Heart left ventricle (tissue), 16 donors: ENCODE results near the gene GPR176. TPM values are rescaled to one million over a fixed set of nuclear protein-coding genes. Genes with fewer than 3 reads are reported as not detected.

ENCODE experiments used
- ATAC-seq, 4 donors: fragments of 200-7000 bp; cut with Tn5 transposase; one replicate each; pipeline ENCODE4 v1.9.1; 2020 to 2022; ENCODE audit warnings: moderate library complexity in 4 of 4, mild to moderate bottlenecking in 3 of 4, moderate number of reproducible peaks in 1 of 4
- DNase-seq, 5 donors: peaks; one replicate each; pipeline ENCODE4 v3.0.0-alpha.2; 2020
- H3K27ac ChIP-seq, 12 donors: fragments of 200-600 bp; sonication (generic) in 4 of 12; one replicate each; pipeline versions ENCODE4 v1.5.0 to v1.8.0; 2016 to 2022; ENCODE audit warnings: mild to moderate bottlenecking in 2 of 12
- H3K27me3 ChIP-seq, 9 donors: fragments of 200-600 bp; sonication (generic) in 2 of 9; one replicate each; pipeline versions ENCODE4 v1.5.1 to v1.8.0; 2016 to 2022; ENCODE audit warnings: mild to moderate bottlenecking in 3 of 9
- H3K36me3 ChIP-seq, 9 donors: fragments of 200-600 bp; sonication (generic) in 2 of 9; one replicate each; pipeline versions ENCODE4 v1.5.0 to v1.8.0; 2018 to 2022; ENCODE audit warnings: mild to moderate bottlenecking in 2 of 9
- H3K4me1 ChIP-seq, 12 donors: fragments of 200-600 bp; sonication (generic) in 4 of 12; one replicate each; pipeline versions ENCODE4 v1.5.0 to v1.8.0; 2016 to 2022; ENCODE audit warnings: mild to moderate bottlenecking in 3 of 12
- H3K4me3 ChIP-seq, 12 donors: fragments of 200-600 bp; sonication (generic) in 4 of 12; one replicate each; pipeline versions ENCODE4 v1.5.0 to v1.8.0; 2017 to 2022; ENCODE audit warnings: mild to moderate bottlenecking in 9 of 12, moderate library complexity in 4 of 12
- H3K9me3 ChIP-seq, 12 donors: fragments of 200-600 bp; sonication (generic) in 4 of 12; one replicate each; pipeline versions ENCODE4 v1.5.0 to v1.8.0; 2016 to 2022; ENCODE audit warnings: mild to moderate bottlenecking in 1 of 12
- CTCF ChIP-seq, 12 donors: fragments of 200-600 bp; sonication (generic) in 4 of 12; IDR thresholded peaks; one replicate each; pipeline versions ENCODE4 v1.5.0 to v1.8.0; 2018 to 2022; ENCODE audit warnings: antibody characterized with exemption in 12 of 12, mild to moderate bottlenecking in 5 of 12
- POLR2A ChIP-seq, 2 donors: fragments of 450-650 bp; IDR thresholded peaks; one replicate each; pipeline ENCODE4 v1.6.1; 2017; ENCODE audit warnings: antibody characterized with exemption in 2 of 2, mild to moderate bottlenecking in 2 of 2, moderate library complexity in 2 of 2
- WGBS, 4 donors: extraction: QIAGEN DNeasy Blood & Tissue Kit in 2 of 4; methylation state at CpG; one replicate each; pipeline versions ENCODE4 v1.1.5 to v1.1.7; 2013 to 2018; 5-methylcytosine and 5-hydroxymethylcytosine counted together
- intact Hi-C, 10 donors: fragments of 100-400 bp; cut with DNase I; formaldehyde crosslinking; loops; one replicate each; pipeline versions ENCODE4 v1.11.1 to v1.14.2; 2022
- polyA plus RNA-seq, 2 donors: library from polyadenylated mRNA; stranded (reverse); fragments of 200-250 nt; gene quantifications; one replicate each; pipeline ENCODE4 v1.2.3, GENCODE V29; 2013
- total RNA-seq, 9 donors: library from RNA; depleted of rRNA in 2 of 9; stranded (reverse); fragments of >200 nt in 2 of 9; fragmentation: NEBNext Ultra II Directional in 3 of 9; extraction: Animal tissue kit (Norgen Biotek cat#: 25700) in 3 of 9; gene quantifications; one replicate each; pipeline versions ENCODE4 v1.1.0 to v1.2.4, GENCODE V29; 2016 to 2023
- donor health status: ischemic (EF 13 %, LVEDD 7.1; RV severe dilation, severe dysfunction).
- donor health status: healthy with polysubstance abuse.
- donor health status: DM: no; HTN: yes; CAD: no.
- donor health status: DM: no; HTN: no; CAD: no.
- donor health status: ischemic (EF 25% LVEDD 6.9; RV normal size, moderate dysfunction).
- donor health status: ischemic (EF 25% LVEDD 5.7; RV mildly dilated, moderate dysfunction).
- donor health status: healthy.
- donor health status: DM: yes; HTN: yes; CAD: no.
- donor health status: ischemic (EF 35%, LVEDD 5.7; RV mildly dilated, moderate dysfunction).
- donor health status: nonischemic (EF 11% LVEDD 7.7; RV severe dilation, severe dysfunction).
- donor health status: DM: yes; HTN: yes; CAD: no.
- donor health status: PGD.
- donor health status: ischemic (EF 29% LVEDD 5.4; RV normal size, mild dysfunction).
- donor health status: nonischemic (EF 23%, LVEDD 6.1; RV moderate dilation, normal function).

GPR176 gene
- total and polyA plus RNA-seq, 11 donors = 1.1 to 4.3 (median 2.1) TPM

- DNase-seq = no peak
- TF ChIP-seq CTCF (IDR thresholded peaks at IDR 0.05) = no peak
- no peak for TF ChIP-seq POLR2A (IDR thresholded peaks at IDR 0.05)
- no peaks in the 10 kb centered on the region for H3K9me3 ChIP-seq
- intact Hi-C loops = no loop called here
- no peak overlapping the region for H3K27ac ChIP-seq
- H3K4me1 ChIP-seq = no peaks in the 10 kb centered on the region
- no peak overlapping the region for H3K4me3 ChIP-seq
- H3K36me3 ChIP-seq = no peaks in the 10 kb centered on the region
- H3K27me3 ChIP-seq = no peaks in the 10 kb centered on the region
- ATAC-seq = no peak
- 91 to 94% (median 93%) methylated on average over 3 of the region's 3 CpGs for WGBS, 4 donors
Observed at GRCh38 chr15:39860200-39860599, 59.9 kb downstream of the GPR176 start.

- Histone ChIP-seq H3K27me3 (no peaks in the 10 kb centered on the region), H3K9me3 (no peaks in the 10 kb centered on the region), H3K27ac (no peak overlapping the region), H3K36me3 (no peaks in the 10 kb centered on the region), H3K4me3 (no peak overlapping the region), H3K4me1 (no peaks in the 10 kb centered on the region)
- ATAC-seq = no peak
- intact Hi-C loops = no loop called here
- WGBS, 4 donors = 94 to 97% (median 97%) methylated on average over 4 of the region's 4 CpGs
- DNase-seq = no peak
- TF ChIP-seq POLR2A (IDR thresholded peaks at IDR 0.05) (no peak), CTCF (IDR thresholded peaks at IDR 0.05) (no peak)
Observed at GRCh38 chr15:39859636-39860035, 60.4 kb downstream of the GPR176 start.

- 72 to 85% (median 80%) methylated on average over 1 of the region's 1 CpG for WGBS, 4 donors
- DNase-seq (no peak), ATAC-seq (no peak)
- intact Hi-C loops = no loop called here
- Histone ChIP-seq H3K27ac (no peak overlapping the region), H3K4me1 (no peaks in the 10 kb centered on the region), H3K27me3 (no peaks in the 10 kb centered on the region), H3K4me3 (no peak overlapping the region), H3K9me3 (no peaks in the 10 kb centered on the region), H3K36me3 (no peaks in the 10 kb centered on the region)
- TF ChIP-seq POLR2A (IDR thresholded peaks at IDR 0.05) = no peak
- TF ChIP-seq CTCF (IDR thresholded peaks at IDR 0.05) = no peak
Observed at GRCh38 chr15:39857132-39857531, 62.9 kb downstream of the GPR176 start.

GRCh38 chr15:39856357-39856756, 63.7 kb downstream of the GPR176 start:
- Histone ChIP-seq H3K36me3 (no peaks in the 10 kb centered on the region), H3K4me3 (no peak overlapping the region), H3K27ac (no peak overlapping the region), H3K4me1 (peaks cover 0 to 5% (median 0%) of the 10 kb centered on the region in 12 donors), H3K27me3 (no peaks in the 10 kb centered on the region), H3K9me3 (no peaks in the 10 kb centered on the region)
- DNase-seq = no peak
- TF ChIP-seq POLR2A (IDR thresholded peaks at IDR 0.05) = no peak
- TF ChIP-seq CTCF (IDR thresholded peaks at IDR 0.05) = no peak
- 82 to 89% (median 86%) methylated on average over 3 of the region's 3 CpGs for WGBS, 4 donors
- no peak for ATAC-seq
- intact Hi-C loops = no loop called here
